ENCODE data around the gene ARHGAP19.
A peak's percentile ranks its signal among the peaks of the same experiment; 100 is the strongest.

GRCh38 chr10:97334370-97335175 is 42.1 kb upstream of the ARHGAP19 start, which contains the start of gene FRAT2:
- TF ChIP-seq, protein P1, sequence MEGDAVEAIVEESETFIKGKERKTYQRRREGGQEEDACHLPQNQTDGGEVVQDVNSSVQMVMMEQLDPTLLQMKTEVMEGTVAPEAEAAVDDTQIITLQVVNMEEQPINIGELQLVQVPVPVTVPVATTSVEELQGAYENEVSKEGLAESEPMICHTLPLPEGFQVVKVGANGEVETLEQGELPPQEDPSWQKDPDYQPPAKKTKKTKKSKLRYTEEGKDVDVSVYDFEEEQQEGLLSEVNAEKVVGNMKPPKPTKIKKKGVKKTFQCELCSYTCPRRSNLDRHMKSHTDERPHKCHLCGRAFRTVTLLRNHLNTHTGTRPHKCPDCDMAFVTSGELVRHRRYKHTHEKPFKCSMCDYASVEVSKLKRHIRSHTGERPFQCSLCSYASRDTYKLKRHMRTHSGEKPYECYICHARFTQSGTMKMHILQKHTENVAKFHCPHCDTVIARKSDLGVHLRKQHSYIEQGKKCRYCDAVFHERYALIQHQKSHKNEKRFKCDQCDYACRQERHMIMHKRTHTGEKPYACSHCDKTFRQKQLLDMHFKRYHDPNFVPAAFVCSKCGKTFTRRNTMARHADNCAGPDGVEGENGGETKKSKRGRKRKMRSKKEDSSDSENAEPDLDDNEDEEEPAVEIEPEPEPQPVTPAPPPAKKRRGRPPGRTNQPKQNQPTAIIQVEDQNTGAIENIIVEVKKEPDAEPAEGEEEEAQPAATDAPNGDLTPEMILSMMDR (IDR thresholded peaks at IDR 0.05) = peak in 2 of 7 experiments; percentile 8 to 11
- TF ChIP-seq POLR2A (IDR thresholded peaks at IDR 0.05) = peak; percentile 94 to 97 (median 94)
